ENCODE results near the gene RAD9A.
A peak's percentile ranks its signal among the peaks of the same experiment; 100 is the strongest.

RAD9A gene

DNA sequence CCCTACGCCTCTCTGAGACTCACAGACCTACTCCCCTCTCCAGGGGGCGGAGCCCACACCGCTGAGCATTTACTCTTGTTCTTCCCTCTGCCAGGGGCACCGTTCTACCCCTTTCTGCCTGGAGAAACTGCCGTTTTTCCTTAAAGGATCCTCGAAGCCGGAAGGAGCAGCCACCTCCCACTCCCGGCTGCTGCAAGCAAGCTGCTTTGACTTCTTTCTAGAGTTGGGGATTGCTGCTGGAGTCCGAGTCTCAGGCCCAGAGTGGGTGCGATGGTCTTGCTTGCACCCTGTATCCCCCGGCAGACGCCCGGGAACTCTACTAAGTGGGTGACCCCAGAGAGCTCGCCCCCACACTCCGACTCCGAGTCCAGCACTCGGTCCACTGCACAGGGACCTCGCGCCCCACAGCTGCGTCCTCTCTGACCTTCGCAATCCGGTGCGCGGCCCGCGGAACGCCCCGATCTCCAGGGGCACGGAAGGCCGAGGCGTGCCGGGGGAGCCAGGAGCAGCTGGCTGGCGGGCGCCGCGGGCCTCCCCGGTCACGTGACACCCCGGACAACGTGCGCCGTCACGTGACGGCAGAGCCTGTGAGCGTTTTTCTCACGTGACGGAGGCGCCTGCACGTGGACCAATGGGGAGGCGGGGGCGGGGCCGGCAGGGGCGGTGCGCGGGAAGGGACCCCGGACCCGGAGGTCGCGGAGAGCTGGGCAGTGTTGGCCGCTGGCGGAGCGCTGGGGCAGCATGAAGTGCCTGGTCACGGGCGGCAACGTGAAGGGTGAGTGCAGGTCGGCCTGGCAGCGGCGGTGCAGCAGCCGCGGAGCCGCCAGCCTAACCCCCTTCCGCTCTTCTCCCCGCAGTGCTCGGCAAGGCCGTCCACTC is at the start of gene RAD9A (continued):
- TF ChIP-seq, protein P1, sequence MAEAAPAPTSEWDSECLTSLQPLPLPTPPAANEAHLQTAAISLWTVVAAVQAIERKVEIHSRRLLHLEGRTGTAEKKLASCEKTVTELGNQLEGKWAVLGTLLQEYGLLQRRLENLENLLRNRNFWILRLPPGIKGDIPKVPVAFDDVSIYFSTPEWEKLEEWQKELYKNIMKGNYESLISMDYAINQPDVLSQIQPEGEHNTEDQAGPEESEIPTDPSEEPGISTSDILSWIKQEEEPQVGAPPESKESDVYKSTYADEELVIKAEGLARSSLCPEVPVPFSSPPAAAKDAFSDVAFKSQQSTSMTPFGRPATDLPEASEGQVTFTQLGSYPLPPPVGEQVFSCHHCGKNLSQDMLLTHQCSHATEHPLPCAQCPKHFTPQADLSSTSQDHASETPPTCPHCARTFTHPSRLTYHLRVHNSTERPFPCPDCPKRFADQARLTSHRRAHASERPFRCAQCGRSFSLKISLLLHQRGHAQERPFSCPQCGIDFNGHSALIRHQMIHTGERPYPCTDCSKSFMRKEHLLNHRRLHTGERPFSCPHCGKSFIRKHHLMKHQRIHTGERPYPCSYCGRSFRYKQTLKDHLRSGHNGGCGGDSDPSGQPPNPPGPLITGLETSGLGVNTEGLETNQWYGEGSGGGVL (tag by site-specific recombination; IDR thresholded peaks at IDR 0.05) = peak; percentile 16; the same call in 1 of the 2 replicates
- TF ChIP-seq ZNF292 (tag by site-specific recombination; IDR thresholded peaks at IDR 0.05; ENCODE audit: borderline replicate concordance, low read depth) (0 out of 2 replicates have a peak, but pooled peaks have one; percentile 10), GLIS2 (tag by site-specific recombination; IDR thresholded peaks at IDR 0.05) (0 out of 2 replicates have a peak, but pooled peaks have one; percentile 60), ZNF76 (tag by site-specific recombination; IDR thresholded peaks at IDR 0.05; ENCODE audit: borderline replicate concordance, low read depth) (peak; percentile 56; the same call in 1 of the 2 replicates), ZNF391 (tag by site-specific recombination; IDR thresholded peaks at IDR 0.05; ENCODE audit: borderline replicate concordance, low read depth) (peak; percentile 40; the same call in 1 of the 2 replicates), ZNF843 (tag by site-specific recombination; IDR thresholded peaks at IDR 0.05) (peak; percentile 54; the same call in 1 of the 2 replicates), ZNF433 (tag by site-specific recombination; IDR thresholded peaks at IDR 0.05; ENCODE audit: low read depth) (0 out of 2 replicates have a peak, but pooled peaks have one; percentile 25), ZNF350 (tag by site-specific recombination; IDR thresholded peaks at IDR 0.05) (no peak), ZEB2 (tag by site-specific recombination; IDR thresholded peaks at IDR 0.05) (0 out of 2 replicates have a peak, but pooled peaks have one; percentile 17), ZNF140 (tag by site-specific recombination; IDR thresholded peaks at IDR 0.05) (0 out of 2 replicates have a peak, but pooled peaks have one; percentile 40), ZNF626 (tag by site-specific recombination; IDR thresholded peaks at IDR 0.05) (no peak), ZNF624 (tag by site-specific recombination; IDR thresholded peaks at IDR 0.05) (no peak), ZNF2 (tag by site-specific recombination; IDR thresholded peaks at IDR 0.05) (peak; percentile 49; the same call in 1 of the 2 replicates), ZNF394 (tag by site-specific recombination; IDR thresholded peaks at IDR 0.05; ENCODE audit: borderline replicate concordance) (peak; percentile 95)
- TF ChIP-seq, protein P2, sequence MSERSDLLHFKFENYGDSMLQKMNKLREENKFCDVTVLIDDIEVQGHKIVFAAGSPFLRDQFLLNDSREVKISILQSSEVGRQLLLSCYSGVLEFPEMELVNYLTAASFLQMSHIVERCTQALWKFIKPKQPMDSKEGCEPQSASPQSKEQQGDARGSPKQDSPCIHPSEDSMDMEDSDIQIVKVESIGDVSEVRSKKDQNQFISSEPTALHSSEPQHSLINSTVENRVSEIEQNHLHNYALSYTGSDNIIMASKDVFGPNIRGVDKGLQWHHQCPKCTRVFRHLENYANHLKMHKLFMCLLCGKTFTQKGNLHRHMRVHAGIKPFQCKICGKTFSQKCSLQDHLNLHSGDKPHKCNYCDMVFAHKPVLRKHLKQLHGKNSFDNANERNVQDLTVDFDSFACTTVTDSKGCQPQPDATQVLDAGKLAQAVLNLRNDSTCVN (tag by site-specific recombination; optimal IDR thresholded peaks at IDR 0.05) = peak; percentile 67
- TF ChIP-seq, protein P3, sequence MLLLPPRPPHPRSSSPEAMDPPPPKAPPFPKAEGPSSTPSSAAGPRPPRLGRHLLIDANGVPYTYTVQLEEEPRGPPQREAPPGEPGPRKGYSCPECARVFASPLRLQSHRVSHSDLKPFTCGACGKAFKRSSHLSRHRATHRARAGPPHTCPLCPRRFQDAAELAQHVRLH (tag by site-specific recombination; IDR thresholded peaks at IDR 0.05) = 0 out of 2 replicates have a peak, but pooled peaks have one; percentile 17
- TF ChIP-seq, protein P4, sequence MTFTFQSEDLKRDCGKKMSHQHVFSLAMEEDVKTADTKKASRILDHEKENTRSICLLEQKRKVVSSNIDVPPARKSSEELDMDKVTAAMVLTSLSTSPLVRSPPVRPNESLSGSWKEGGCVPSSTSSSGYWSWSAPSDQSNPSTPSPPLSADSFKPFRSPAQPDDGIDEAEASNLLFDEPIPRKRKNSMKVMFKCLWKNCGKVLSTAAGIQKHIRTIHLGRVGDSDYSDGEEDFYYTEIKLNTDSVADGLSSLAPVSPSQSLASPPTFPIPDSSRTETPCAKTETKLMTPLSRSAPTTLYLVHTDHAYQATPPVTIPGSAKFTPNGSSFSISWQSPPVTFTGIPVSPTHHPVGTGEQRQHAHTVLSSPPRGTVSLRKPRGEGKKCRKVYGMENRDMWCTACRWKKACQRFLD (tag by site-specific recombination; IDR thresholded peaks at IDR 0.05) = 0 out of 2 replicates have a peak, but pooled peaks have one; percentile 37
- TF ChIP-seq, protein P5, sequence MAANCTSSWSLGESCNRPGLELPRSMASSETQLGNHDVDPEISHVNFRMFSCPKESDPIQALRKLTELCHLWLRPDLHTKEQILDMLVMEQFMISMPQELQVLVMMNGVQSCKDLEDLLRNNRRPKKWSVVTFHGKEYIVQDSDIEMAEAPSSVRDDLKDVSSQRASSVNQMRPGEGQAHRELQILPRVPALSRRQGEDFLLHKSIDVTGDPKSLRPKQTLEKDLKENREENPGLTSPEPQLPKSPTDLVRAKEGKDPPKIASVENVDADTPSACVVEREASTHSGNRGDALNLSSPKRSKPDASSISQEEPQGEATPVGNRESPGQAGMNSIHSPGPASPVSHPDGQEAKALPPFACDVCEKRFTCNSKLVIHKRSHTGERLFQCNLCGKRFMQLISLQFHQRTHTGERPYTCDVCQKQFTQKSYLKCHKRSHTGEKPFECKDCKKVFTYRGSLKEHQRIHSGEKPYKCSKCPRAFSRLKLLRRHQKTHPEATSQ (tag by site-specific recombination; IDR thresholded peaks at IDR 0.05) = 0 out of 2 replicates have a peak, but pooled peaks have one; percentile 43
- TF ChIP-seq, protein P6, sequence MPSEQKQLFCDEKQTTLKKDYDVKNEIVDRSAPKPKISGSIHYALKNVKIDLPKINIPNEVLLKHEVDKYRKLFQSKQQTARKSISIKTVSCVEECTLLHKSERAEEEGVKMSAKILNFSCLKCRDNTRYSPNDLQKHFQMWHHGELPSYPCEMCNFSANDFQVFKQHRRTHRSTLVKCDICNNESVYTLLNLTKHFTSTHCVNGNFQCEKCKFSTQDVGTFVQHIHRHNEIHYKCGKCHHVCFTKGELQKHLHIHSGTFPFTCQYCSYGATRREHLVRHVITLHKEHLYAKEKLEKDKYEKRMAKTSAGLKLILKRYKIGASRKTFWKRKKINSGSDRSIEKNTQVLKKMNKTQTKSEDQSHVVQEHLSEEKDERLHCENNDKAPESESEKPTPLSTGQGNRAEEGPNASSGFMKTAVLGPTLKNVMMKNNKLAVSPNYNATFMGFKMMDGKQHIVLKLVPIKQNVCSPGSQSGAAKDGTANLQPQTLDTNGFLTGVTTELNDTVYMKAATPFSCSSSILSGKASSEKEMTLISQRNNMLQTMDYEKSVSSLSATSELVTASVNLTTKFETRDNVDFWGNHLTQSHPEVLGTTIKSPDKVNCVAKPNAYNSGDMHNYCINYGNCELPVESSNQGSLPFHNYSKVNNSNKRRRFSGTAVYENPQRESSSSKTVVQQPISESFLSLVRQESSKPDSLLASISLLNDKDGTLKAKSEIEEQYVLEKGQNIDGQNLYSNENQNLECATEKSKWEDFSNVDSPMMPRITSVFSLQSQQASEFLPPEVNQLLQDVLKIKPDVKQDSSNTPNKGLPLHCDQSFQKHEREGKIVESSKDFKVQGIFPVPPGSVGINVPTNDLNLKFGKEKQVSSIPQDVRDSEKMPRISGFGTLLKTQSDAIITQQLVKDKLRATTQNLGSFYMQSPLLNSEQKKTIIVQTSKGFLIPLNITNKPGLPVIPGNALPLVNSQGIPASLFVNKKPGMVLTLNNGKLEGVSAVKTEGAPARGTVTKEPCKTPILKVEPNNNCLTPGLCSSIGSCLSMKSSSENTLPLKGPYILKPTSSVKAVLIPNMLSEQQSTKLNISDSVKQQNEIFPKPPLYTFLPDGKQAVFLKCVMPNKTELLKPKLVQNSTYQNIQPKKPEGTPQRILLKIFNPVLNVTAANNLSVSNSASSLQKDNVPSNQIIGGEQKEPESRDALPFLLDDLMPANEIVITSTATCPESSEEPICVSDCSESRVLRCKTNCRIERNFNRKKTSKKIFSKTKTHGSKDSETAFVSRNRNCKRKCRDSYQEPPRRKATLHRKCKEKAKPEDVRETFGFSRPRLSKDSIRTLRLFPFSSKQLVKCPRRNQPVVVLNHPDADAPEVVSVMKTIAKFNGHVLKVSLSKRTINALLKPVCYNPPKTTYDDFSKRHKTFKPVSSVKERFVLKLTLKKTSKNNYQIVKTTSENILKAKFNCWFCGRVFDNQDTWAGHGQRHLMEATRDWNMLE (tag by site-specific recombination; conservative IDR thresholded peaks at IDR 0.05; ENCODE audit: low read depth) = peak; percentile 18; the same call in 1 of the 2 replicates
- TF ChIP-seq, protein P7, sequence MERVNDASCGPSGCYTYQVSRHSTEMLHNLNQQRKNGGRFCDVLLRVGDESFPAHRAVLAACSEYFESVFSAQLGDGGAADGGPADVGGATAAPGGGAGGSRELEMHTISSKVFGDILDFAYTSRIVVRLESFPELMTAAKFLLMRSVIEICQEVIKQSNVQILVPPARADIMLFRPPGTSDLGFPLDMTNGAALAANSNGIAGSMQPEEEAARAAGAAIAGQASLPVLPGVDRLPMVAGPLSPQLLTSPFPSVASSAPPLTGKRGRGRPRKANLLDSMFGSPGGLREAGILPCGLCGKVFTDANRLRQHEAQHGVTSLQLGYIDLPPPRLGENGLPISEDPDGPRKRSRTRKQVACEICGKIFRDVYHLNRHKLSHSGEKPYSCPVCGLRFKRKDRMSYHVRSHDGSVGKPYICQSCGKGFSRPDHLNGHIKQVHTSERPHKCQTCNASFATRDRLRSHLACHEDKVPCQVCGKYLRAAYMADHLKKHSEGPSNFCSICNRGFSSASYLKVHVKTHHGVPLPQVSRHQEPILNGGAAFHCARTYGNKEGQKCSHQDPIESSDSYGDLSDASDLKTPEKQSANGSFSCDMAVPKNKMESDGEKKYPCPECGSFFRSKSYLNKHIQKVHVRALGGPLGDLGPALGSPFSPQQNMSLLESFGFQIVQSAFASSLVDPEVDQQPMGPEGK (tag by site-specific recombination; IDR thresholded peaks at IDR 0.05) = peak; percentile 58
- TF ChIP-seq, protein P8, sequence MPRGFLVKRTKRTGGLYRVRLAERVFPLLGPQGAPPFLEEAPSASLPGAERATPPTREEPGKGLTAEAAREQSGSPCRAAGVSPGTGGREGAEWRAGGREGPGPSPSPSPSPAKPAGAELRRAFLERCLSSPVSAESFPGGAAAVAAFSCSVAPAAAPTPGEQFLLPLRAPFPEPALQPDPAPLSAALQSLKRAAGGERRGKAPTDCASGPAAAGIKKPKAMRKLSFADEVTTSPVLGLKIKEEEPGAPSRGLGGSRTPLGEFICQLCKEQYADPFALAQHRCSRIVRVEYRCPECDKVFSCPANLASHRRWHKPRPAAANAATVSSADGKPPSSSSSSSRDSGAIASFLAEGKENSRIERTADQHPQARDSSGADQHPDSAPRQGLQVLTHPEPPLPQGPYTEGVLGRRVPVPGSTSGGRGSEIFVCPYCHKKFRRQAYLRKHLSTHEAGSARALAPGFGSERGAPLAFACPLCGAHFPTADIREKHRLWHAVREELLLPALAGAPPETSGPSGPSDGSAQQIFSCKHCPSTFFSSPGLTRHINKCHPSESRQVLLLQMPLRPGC (tag by site-specific recombination; IDR thresholded peaks at IDR 0.05) = peak; percentile 77

All from HEK293 (cell line).